Hippocampal formation (tissue), 2 donors: Measurements from ENCODE around the gene CCDC77.
"Not testable (repeated sequence)": the region's sequence is repeated elsewhere in the genome, so short reads cannot be mapped to it uniquely, and the experiment has no call there.

Source experiments
- DNase-seq, 2 donors: peaks; one replicate each; lab custom pipeline; 2025; lab: John Stamatoyannopoulos, UW

The CCDC77 gene

DNA sequence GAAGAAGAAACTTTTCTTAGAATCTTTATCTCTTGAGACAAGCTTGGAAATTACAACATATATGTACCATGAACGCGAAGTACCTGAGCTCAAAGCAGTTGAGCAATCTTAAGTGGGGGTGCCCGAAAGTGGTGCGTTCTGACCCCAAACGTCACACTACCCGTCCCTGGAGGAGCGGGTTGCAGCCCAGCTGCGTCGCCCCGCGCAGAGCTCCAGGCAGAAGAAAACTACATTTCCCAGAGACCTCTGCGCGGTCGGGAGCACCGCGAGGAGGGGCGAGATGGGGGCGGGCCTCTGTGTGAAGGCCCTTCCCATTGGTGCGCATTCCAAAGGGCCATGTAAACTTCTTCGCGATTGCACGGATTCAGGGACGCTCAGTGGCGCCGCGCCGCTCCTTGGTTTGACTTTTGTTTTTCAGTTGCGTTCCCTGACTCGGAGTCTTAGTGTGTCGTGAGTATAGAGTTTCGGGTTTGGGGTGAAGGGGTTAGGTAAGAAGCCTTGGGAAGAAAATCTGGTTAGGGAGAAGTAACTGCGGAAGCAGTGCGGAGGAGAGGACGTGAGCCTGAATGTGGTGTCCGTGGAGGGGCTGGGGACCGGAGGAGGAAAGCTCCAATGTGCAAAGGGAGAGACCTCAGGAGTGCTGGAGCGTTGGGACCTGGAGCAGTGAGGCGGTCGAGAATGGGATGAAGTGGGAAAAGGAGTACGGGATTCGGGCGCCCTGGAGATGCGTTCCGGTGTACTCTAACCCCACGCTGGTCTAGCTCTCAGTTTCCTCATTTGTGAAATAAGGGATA lies at the start of gene CCDC77:
CCDC77 (plus strand) TSS at position 410 of the 794 bp plus-strand sequence. CDS start 7,740 bp downstream, outside the sequence.
- no peak for DNase-seq

DNA sequence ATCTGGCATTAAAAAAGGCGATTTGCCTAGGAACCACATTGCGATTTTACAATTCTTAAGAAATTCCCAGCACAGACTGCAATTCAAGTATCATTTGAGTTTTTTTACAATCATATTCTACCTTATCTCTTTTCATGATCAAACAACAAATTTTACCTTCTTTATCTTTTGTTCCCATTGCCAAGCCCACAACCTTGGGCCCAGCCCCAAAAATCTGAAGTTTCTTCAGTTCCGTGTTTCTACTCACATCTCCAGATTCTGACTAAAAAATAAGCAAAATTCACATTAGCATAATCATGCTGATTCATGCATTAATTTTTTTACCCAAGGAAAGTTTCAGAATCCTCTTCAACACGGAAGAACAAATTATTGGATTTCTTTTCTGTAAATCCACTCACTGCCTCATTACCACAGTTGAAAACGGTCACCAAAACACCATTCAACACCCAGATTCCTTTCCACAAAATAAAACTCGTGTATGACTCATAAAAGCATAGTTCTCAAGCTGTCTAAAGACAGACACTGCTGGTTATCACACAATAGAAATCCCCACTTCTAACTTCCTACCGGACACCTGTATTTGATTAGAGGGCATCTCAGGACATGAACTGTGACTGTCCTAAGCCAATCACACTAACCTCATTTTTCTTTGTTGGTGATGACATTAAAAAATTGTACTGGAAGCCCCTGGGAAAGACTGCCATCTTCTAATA lies 45.0 kb upstream of the CCDC77 start:
- no peak for DNase-seq

DNA sequence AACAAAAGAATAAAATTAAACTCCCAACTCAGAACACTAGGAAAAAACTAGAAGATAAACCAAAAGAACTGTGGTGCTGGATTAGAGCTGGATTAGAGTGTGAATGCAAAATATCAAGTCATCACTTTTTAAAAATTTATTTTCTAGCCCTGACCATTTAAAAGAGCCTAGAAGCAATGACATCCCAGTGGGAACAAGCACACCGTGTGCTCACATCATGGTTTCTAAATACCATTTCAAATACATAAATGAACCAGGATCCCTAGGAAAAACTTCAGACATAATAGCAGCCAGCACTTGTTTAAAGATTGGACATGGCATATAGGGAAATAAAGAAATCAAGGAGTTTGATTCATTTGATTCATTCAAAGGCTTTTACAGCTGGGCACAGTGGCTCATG lies 42.4 kb upstream of the CCDC77 start:
- DNase-seq = no peak

DNA sequence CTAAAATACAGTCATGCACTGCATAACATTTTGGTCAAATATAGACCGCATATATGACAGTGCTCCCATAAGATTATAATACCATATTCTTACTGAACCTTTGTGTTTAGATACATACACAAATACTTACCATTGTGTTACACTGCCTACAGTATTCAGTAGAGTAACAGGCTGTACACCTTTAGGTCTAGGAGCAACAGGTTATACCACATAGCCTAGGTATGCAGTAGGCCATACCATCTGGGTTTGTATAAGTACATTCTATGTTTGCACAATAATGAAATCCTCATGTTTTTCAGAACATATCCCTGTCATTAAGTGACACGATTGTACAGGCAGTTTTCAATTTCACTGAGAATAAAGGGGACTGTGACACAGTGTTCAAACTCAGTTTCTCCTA lies 34.6 kb upstream of the CCDC77 start:
- DNase-seq = no peak

DNA sequence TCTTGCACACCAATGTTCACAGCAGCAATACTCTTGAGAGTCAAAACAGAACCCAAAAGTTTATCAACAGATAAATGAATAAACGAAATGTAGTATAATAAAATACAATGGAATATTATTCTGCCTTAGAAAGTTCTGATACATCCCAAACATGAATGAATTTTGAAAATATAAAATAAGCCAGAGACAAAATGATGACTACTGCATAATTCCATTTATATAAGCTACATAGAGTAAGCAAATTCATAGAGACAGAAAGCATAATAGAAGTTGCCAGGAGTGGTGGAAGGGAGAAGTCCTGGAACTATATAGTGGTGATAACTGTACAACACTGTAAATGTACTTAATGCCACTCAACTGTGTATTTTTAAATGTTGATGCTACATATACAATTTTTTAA lies 33.5 kb upstream of the CCDC77 start:
- no peak for DNase-seq

DNA sequence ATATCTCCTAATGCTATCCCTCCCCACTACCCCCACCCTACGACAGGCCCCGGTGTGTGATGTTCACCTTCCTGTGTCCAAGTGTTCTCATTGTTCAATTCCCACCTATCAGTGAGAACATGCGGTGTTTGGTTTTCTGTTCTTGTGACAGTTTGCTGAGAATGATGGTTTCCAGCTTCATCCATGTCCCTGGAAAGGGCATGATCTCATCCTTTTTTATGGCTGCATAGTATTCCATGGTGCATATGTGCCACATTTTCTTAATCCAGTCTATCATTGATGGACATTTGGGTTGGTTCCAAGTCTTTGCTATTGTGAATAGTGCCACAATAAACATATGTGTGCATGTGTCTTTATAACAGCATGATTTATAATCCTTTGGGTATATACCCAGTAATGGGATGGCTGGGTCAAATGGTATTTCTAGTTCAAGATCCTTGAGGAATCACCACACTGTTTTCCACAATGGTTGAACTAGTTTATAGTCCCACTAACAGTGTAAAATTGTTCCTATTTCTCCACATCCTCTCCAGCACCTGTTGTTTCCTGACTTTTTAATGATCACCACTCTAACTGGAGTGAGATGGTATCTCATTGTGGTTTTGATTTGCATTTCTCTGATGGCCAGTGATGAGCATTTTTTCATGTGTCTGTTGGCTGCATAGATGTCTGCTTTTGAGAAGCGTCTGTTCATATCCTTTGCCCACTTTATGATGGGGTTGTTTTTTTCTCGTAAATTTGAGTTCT lies 30.5 kb upstream of the CCDC77 start:
- not testable (repeated sequence) for DNase-seq

DNA sequence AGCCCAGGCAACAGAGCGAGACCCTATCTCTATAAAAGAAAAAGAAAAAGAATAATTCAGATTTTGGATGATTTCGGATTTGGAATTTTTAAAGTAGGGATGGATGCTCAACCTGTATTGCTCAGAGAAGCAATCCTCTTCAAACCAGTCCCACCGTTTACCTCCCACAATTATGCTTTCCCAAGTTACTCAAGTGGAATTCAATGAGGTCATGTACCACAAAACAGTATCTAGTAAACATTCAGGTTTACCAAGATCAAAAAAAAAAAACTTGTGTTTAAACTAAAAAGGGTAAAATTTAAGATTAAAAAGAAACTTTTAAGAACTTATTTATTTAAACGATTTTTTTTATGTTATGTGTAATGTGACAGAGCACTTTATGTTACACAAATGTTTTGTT lies 14.8 kb upstream of the CCDC77 start:
- no peak for DNase-seq

DNA sequence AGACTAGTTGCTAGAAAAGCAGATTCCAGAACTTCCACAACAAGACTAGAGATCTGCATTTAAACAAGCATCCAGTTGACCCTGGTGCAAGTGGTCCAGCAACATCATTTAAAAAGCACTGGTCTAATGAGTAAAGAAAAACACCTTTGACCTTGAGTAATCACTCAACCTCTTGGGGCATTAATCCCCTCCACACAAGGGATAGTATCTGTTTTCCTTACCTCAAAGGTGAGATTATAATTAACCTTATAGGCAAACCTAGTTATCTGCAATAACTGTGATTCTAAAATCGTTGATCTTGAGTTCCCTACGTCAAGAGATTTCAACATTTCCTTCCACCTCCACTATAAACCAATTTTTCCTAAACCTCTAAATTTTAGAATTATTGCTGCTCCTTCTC lies 13.4 kb upstream of the CCDC77 start:
- DNase-seq = no peak

DNA sequence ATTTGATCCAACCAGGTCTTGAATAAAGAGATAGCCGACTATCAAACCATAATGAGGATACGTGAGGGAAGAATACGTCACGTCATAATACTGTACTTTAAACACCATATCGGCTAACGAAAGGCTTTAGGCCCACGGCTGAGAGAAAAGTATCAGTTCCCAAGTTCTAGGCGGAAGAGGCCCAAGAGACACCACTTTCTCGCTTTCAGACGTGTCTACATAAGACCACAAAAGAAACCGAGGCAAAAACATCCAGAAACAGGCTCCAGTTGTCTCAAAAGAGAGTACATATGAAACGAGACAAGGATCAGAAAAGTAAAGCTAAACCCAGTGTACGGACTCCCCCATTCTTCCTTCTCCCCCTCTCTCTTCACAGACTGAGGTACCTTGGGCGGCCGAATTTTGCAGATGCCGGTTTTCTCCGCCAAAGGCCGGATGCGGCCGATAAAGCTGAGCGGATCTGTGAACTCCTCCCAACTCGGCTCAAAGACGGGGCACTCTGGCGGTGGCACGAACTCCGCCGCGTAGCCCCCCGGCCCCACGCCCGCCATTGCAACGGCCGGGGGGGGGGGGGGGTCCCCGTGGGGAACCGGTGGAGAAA lies 12.8 kb upstream of the CCDC77 start:
- DNase-seq = no peak

DNA sequence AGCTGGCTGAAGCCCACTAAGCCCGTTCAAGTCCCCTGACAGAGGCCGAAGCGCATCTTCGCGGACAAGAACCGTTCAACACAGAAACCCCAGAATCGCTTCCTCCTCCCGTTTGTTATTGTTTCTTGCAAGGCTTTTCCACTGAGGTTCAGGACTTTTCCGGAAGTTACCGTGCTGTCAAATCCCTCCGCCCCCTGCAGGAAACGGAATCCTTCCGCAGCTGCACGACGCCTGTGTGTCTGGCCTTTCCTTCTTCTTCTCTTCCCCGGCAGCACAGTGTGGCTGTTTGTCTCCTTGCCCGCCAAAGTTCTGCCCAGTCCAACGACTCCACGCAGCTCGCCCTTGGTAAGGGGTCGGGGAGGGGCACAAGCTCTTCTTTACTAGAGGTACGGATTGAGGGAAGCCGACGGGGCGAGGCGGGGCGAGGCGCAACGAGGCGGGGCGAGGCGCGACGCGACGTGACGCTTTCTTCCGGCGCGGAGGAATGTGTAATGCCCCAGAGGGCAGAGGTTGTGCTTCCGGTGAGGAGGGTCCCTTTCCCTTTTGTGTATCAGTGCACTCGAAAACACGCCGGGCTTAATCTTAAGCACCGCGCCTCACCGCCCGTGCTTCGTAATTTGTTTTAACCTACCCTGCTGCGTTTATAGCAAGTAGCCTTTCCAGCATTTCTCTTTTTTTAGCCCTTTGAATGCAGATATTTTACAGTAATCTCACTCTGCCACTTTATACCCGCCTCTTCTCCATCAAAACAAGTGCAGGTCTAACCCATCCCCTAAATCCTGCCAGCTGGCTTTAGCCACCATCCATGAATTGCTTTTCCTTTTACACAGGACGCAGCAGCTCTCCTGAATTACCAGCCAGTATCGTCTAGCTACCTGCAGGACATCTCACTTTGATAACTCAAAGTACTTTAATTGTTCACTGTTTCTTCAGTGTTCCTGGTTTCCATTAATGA lies 12.0 kb upstream of the CCDC77 start, which contains the start of gene KDM5A:
KDM5A (minus strand) TSS at position 179 of the 955 bp plus-strand sequence. CDS start 229 bp downstream, outside the sequence.
- no peak for DNase-seq

DNA sequence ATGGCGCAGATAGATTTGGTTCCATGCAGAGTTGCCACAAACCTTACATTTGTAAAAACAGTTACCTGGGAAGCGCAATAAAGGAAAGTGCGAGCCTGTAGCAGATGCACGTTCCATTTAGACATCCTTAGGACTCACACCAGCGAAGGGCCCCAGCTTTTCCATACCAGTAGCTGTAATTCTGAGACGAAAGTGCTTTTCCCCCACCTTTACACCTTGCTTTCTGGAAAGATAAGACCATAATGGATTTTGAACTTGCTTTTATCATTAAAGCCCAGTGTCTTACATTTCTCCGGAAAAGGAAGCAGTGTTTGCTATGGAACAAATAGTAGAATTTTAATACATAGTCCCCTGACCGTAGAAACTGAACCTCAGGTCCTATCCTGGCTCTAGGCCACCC lies 616 bp upstream of the CCDC77 start:
- DNase-seq = no peak

DNA sequence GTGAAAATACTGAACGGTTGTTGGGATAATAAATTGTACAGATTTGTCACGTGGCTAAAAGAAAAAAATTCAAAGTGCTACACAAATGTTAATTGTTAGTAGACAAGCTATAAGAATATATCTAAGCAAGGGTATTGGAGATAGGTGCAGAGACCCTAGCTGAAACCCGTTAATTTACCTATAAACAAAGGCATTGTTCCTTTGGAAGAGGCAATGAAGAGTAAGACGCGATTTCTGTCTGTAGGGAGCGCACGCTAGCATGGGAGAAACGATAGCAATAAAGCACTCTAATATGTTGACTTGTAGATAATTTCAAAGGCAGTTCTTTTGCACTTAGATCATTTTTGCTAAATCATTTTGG lies 565 bp downstream of the CCDC77 start:
- no peak for DNase-seq

DNA sequence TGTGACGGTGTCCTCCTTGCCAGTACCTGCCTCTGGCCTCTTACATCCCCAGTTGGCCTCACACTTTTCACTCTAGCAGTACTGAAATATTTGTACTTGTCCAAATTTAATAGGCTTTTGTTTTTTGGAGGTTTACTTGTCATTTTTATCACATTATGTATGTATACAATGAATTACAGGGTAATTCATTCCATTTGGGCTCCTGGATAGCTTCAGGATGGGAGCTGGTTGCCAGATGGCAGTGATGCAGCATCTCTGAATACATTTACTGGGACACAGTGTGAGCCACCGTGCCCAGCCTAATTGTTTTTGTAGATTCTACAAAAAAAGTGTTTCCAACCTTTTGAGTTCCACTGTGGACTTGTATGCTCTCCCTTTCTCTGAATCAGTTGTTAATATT lies 13.4 kb downstream of the CCDC77 start:
- DNase-seq = no peak

DNA sequence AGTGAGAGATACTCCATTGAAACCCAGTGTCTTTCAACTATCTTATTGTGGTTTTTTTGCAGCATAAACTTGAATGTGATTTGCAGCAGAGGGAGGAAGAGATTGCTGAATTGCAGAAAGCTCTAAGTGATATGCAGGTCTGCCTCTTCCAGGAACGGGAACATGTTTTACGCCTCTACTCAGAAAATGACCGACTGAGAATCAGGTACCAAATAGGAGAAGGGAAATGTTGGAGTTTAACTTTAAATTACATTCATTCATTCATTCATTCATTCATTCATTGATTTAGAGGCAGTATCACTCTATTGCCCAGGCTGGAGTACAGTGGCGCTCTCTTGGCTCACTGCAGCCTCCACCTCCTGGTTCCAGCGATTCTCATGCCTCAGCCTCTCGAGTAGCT lies 17.0 kb downstream of the CCDC77 start:
- DNase-seq = no peak

DNA sequence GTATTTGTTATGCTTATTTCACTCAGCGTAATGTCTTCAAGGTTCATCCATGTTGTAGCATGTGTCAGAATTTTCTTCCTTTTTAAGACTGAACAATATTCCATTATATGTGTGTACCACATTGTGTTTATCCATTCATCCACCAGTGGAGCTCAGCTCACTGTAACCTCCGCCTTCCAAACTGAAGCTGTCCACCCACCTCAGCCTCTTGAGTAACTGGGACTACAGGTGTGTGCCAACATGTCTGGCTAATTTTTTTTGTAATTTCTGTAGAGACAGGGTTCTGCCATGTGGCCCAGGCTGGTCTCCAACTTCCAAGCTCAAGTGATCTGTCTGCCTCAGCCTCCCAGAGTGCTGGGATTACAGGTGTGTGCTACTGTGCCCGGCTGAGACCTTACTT lies 21.1 kb downstream of the CCDC77 start:
- DNase-seq = no peak

DNA sequence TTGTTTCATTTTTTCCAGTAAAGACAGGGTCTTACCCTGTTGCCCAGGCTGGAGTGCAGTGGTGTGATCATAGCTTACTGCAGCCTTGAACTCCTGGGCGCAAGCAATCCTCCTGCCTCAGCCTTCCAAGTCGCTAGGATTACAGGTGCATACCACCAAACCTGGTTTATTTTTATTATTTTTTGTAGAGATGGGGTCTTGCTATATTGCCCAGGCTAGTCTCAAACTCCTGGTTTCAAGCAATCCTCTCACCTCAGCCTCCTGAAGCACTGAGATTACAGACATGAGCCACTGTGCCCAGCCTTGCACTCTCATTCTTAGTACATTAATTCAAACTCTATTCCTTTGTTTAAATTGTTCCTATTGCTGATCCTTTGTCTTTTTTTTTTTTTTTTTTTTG lies 34.3 kb downstream of the CCDC77 start:
- not testable (repeated sequence) for DNase-seq

DNA sequence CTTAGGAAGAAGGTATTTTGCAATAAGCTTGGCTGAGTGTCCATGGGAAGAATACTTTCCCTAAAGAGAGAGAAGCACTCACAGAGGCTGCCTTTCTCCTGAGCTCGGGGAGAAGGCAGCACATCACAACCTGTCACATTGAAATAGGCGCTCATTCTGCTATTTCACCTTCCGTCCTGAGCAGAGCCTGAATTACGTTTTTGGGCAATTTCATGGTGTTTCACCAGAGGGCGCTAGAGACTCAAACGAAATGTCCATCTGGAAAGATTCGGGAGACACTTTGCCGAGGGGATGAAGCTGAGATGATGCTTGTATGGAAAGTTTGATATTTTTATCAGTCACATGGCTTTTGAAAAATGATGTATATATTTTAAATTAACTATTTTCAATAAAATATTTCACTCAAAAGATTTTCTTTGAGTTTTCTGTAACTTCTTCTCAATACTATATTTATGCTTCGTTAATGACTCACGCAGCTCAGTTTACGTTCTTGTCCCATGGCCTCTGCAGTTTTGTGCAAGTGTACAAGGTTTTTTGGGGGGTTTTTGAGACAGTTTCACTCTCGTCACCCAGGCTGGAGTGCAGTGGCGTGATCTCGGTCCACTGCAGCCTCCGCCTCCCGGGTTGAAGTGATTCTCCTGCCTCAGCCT lies 40.9 kb downstream of the CCDC77 start:
- DNase-seq = peak; percentile 29 to 47

DNA sequence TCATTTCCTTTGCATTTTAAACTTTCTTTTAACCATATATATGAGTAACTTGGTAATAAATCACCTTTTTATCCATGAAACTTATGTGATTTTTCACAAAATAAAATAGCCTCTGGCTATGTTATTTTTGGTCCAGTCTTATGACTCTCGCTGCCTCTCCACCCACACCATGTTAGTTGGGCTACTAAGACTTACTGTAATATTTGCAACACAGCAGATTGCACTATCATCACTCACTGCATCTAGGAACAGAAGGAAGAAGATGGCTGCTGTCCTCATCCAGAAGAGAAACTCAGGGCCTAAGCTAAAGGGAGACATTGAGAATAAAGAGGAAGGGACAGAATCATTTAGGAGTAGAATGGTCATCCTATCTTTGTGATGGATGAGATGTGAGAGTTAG lies 45.7 kb downstream of the CCDC77 start:
- DNase-seq = no peak

DNA sequence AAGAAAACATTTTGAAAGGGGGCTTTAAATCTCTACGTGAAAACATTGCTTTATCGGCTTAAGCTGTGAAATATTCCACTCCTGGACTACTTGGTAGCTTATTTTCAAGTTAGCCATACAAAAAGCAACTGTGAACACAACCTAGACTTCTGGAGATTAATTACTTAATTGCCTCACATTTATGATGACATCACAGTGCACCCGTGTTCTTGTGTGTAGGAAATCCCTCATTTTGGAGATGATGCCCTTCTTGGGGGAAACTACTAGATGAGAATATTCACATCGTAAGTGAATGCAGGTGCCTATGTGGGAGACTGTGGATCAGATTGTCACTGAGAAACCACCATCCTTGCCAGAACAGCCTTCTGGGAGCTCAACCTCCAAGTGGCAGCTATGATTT lies 47.8 kb downstream of the CCDC77 start:
- no peak for DNase-seq

DNA sequence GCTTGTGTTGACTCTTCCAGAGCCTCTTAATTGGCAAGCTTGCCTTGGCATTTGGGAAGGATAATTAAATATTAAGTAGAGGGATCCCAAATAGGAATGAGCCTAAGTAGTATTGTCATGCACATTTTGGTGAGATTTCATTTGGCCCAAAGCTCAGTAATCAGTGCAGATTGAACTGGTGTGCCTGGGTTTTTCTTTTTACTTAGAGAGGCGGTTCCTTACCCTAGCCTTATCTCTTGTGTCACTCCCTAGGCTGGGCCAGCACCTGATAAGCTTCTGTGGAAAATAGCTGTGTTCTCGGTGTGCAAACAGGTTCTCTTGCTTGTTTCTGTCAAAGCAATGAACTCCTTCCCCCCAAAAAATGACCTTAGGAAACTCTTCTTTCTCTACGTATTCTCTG lies 49.0 kb downstream of the CCDC77 start:
- DNase-seq = no peak
